Liver (tissue), 3 donors: ENCODE results near the gene NF1.

ENCODE experiments used
- FOXA1 ChIP-seq: IDR thresholded peaks from 2 replicates; pipeline ENCODE4 v1.6.1; 2016; ENCODE audit warnings: antibody characterized with exemption
- HNF4A ChIP-seq, 2 donors: conservative IDR thresholded peaks; 2 replicates each; pipeline ENCODE4 v1.6.1; 2016; ENCODE audit warnings: antibody characterized with exemption in 2 of 2, mild to moderate bottlenecking in 2 of 2
- HNF4G ChIP-seq: IDR thresholded peaks from 2 replicates; pipeline ENCODE4 v1.6.1; 2016; ENCODE audit warnings: antibody characterized with exemption
- JUND ChIP-seq, 2 donors: IDR thresholded peaks; 2 replicates each; pipeline ENCODE4 v1.6.1; 2016; ENCODE audit warnings: antibody characterized with exemption in 2 of 2
- MAX ChIP-seq: IDR thresholded peaks from 2 replicates; pipeline ENCODE4 v1.6.1; 2016; ENCODE audit warnings: antibody characterized with exemption
- RAD21 ChIP-seq, 2 donors: IDR thresholded peaks; 2 replicates each; pipeline ENCODE4 v1.6.1; 2016; ENCODE audit warnings: antibody characterized with exemption in 2 of 2, mild to moderate bottlenecking in 2 of 2
- RXRA ChIP-seq, 2 donors: IDR thresholded peaks; 2 replicates each; pipeline ENCODE4 v1.6.1; 2017 to 2018; ENCODE audit warnings: antibody characterized with exemption in 2 of 2, mild to moderate bottlenecking in 1 of 2
- SP1 ChIP-seq: IDR thresholded peaks from 2 replicates; pipeline ENCODE4 v1.6.1; 2018; ENCODE audit warnings: antibody characterized with exemption, mild to moderate bottlenecking
- TAF1 ChIP-seq: conservative IDR thresholded peaks from 2 replicates; pipeline ENCODE4 v1.6.1; 2016; ENCODE audit warnings: antibody characterized with exemption, mild to moderate bottlenecking
- YY1 ChIP-seq: IDR thresholded peaks from 2 replicates; pipeline ENCODE4 v1.6.1; 2016; ENCODE audit warnings: antibody characterized with exemption, mild to moderate bottlenecking
- TF ChIP-seq, protein P1 (sequence below): fragments of 150-350 bp; IDR thresholded peaks from 2 replicates; pipeline ENCODE4 v1.5.1; 2017; ENCODE audit warnings: improper control_type of control experiment, low read depth, low read length; ENCODE audit not compliant: missing input control
- TF ChIP-seq, protein P2 (sequence below): IDR thresholded peaks from 2 replicates; pipeline ENCODE4 v1.6.1; 2016; ENCODE audit warnings: antibody characterized with exemption
- TF ChIP-seq, protein P3 (sequence below): IDR thresholded peaks from 2 replicates; pipeline ENCODE4 v1.6.1; 2016; ENCODE audit warnings: antibody characterized with exemption
- TF ChIP-seq, protein P4 (sequence below): IDR thresholded peaks from 2 replicates; pipeline ENCODE4 v1.6.1; 2016; ENCODE audit warnings: antibody characterized with exemption, mild to moderate bottlenecking
- donor health status: healthy.
- donor health status: healthy.

DNA sequence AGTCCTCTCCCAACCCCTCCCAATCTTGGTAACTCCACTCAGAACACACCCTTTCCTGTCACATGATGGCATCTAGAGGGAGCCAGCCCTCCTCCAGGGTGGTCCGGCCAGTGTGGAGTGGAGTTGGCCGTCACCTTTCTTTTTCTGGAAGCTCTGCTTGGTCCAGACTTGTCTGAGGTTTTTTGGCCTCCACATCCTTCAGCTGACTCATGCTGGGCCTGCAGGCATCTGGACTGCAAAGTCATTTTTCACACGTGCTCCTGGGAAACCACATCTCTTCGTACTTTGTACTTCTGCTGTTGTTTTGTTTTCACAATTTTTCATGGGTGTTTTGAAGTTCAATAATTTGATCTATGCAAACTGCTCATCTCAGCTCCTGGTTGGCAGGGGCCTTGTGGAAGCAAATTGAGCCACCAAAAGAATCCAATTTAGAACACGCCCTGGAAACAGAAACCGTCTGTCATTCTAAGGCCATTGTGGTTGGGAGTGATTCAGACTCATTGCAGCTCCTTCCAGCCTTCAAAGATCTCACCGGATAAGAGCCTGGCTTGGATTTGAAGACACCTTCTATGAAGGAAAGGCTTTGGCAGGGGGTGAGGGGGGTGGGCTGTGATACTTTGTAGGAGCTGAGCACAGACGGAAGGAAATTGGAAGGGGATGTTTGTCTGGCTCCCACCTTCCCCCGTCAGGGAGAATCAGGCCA is 42.4 kb upstream of the NF1 start:
- TF ChIP-seq, protein P1, sequence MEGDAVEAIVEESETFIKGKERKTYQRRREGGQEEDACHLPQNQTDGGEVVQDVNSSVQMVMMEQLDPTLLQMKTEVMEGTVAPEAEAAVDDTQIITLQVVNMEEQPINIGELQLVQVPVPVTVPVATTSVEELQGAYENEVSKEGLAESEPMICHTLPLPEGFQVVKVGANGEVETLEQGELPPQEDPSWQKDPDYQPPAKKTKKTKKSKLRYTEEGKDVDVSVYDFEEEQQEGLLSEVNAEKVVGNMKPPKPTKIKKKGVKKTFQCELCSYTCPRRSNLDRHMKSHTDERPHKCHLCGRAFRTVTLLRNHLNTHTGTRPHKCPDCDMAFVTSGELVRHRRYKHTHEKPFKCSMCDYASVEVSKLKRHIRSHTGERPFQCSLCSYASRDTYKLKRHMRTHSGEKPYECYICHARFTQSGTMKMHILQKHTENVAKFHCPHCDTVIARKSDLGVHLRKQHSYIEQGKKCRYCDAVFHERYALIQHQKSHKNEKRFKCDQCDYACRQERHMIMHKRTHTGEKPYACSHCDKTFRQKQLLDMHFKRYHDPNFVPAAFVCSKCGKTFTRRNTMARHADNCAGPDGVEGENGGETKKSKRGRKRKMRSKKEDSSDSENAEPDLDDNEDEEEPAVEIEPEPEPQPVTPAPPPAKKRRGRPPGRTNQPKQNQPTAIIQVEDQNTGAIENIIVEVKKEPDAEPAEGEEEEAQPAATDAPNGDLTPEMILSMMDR: no peak
- TF ChIP-seq MAX: no peak
- TF ChIP-seq, protein P2, sequence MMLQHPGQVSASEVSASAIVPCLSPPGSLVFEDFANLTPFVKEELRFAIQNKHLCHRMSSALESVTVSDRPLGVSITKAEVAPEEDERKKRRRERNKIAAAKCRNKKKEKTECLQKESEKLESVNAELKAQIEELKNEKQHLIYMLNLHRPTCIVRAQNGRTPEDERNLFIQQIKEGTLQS: no peak
- TF ChIP-seq YY1: no peak
- no peak for TF ChIP-seq TAF1
- no peak for TF ChIP-seq SP1
- TF ChIP-seq, protein P3, sequence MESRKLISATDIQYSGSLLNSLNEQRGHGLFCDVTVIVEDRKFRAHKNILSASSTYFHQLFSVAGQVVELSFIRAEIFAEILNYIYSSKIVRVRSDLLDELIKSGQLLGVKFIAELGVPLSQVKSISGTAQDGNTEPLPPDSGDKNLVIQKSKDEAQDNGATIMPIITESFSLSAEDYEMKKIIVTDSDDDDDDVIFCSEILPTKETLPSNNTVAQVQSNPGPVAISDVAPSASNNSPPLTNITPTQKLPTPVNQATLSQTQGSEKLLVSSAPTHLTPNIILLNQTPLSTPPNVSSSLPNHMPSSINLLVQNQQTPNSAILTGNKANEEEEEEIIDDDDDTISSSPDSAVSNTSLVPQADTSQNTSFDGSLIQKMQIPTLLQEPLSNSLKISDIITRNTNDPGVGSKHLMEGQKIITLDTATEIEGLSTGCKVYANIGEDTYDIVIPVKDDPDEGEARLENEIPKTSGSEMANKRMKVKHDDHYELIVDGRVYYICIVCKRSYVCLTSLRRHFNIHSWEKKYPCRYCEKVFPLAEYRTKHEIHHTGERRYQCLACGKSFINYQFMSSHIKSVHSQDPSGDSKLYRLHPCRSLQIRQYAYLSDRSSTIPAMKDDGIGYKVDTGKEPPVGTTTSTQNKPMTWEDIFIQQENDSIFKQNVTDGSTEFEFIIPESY: no peak
- no peak for TF ChIP-seq HNF4A (conservative IDR thresholded peaks at IDR 0.05)
- no peak for TF ChIP-seq FOXA1
- no peak for TF ChIP-seq RAD21 (IDR thresholded peaks at IDR 0.05)
- TF ChIP-seq RXRA (IDR thresholded peaks at IDR 0.05): no peak
- TF ChIP-seq JUND (IDR thresholded peaks at IDR 0.05): no peak
- TF ChIP-seq HNF4G: no peak
- TF ChIP-seq, protein P4, sequence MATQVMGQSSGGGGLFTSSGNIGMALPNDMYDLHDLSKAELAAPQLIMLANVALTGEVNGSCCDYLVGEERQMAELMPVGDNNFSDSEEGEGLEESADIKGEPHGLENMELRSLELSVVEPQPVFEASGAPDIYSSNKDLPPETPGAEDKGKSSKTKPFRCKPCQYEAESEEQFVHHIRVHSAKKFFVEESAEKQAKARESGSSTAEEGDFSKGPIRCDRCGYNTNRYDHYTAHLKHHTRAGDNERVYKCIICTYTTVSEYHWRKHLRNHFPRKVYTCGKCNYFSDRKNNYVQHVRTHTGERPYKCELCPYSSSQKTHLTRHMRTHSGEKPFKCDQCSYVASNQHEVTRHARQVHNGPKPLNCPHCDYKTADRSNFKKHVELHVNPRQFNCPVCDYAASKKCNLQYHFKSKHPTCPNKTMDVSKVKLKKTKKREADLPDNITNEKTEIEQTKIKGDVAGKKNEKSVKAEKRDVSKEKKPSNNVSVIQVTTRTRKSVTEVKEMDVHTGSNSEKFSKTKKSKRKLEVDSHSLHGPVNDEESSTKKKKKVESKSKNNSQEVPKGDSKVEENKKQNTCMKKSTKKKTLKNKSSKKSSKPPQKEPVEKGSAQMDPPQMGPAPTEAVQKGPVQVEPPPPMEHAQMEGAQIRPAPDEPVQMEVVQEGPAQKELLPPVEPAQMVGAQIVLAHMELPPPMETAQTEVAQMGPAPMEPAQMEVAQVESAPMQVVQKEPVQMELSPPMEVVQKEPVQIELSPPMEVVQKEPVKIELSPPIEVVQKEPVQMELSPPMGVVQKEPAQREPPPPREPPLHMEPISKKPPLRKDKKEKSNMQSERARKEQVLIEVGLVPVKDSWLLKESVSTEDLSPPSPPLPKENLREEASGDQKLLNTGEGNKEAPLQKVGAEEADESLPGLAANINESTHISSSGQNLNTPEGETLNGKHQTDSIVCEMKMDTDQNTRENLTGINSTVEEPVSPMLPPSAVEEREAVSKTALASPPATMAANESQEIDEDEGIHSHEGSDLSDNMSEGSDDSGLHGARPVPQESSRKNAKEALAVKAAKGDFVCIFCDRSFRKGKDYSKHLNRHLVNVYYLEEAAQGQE: no peak
